ENCODE measurements around the gene DGCR6L.
"Not testable (repeated sequence)": the region's sequence is repeated elsewhere in the genome, so short reads cannot be mapped to it uniquely, and the experiment has no call there.

The DGCR6L gene

DNA sequence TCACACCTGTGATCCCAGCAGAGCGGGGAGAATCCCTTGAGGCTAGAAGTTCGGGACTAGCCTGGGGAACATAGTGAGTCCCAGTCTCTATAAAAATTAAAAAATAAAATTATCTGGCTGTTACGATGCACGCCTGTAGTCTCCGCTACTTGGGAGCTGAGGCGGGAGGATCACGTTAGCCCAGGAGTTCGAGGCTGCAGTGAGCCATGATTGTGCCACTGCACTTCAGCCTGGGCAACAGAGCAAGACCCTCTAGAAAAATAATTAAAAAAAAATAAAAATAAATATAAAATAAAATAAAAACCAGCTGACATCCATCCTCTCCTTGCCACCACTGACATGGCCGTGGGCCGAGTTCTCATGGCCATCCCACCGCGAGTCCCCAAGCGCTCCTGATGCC is 44.0 kb downstream of the DGCR6L start:
- DNase-seq (ENCODE audit: low read depth): no peak

DNA sequence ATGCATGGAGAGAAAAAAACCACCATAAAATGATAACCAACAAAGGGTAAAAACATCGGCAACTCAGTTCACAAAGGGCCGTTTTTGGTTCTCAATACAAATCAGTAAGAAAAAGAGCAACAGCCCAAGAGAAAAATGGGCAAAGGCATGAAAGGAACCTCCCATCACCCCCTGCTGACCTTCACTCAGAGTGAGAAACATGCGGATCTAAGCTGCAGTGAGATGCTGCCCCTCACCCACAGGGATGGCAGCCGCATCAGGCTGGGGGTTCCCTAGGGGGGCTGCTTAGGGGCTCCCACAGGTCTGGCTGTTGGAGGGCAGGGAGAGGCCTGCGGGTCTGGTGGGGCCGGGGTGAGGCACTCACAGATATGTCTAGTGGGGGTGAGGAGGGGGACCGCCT is 44.5 kb downstream of the DGCR6L start:
- DNase-seq (ENCODE audit: low read depth): not testable (repeated sequence)

DNA sequence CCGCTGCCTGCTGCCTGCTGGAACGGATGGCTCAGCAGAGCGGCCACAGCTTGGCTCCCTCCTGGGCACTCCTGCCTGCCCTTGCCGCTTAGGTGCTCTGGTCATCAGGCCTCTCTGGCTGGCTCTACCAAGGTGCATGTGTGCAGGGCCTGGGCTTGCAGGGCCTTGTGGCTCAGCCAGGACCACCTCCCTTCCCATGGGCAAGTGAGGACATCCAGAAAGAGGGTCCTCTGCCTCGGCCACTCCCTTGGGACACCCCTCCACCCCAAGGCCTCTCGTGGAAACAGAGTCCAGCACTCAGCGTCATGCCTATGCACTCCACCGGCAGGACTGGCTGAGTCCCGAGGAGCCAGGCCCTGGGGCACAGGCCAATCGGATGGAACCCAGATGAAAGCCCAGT is 45.5 kb downstream of the DGCR6L start:
- not testable (repeated sequence) for DNase-seq (ENCODE audit: low read depth)

DNA sequence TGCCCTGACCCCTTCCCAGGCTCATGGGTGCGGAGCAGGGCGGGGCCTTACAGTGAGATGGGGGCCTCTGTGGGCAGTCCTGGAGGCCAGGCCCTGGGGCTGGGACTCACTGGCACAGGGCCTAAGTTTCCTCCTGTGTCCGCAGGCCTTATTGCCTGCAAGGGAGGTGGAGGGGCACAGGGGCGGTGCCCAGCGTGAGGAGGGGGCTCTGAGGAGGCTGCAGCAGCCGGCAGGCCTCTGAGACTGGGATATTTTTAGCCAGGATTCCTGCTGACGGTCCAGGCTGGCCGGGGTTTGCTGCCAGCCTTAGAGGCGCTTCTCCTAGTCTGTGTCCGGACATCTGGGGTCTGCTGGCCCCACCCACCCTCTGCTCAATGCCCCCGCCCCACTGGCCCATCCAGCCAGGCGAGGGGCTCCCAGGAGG is 46.1 kb downstream of the DGCR6L start:
- no peak for DNase-seq (ENCODE audit: low read depth)

DNA sequence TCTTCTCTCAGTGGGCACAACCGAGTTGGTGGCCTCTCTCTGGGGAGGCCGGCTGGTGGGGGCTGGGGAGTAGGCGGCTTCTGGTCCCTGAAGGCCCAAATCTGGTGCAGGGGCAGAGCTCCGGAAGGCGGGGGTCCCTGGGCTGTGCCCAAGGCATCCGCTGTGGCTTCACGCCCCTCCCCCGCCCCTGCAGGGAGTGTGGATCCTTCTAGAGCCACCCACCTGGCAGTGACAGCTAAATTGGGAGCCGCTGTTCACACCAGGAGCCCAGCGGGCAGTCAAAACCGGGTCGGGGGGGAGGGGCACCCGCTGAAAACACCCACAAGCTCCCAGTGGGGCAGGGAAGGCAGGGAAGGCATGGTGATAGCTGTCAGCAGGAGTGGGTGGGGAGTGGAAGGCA is 47.2 kb downstream of the DGCR6L start:
- no peak for DNase-seq (ENCODE audit: low read depth)

DNA sequence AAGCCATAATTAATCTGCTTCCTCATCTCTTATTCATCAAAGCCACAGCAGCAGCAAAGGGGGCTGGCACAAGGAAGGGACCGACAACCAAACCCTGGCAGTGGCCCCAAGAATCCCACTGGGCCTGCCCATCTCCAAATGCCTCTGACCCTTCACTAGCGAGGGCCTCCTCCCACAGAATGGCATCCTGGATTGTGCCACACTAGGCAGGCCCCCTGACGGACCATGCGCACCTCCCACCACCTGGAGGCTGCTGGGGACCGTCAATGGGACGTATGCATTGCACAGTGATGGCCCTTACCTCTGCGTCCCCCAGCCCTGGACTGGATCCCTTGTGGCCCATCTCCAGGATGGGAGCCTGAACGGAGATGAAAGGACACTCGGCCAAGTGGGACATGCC is 47.7 kb downstream of the DGCR6L start:
- DNase-seq (ENCODE audit: low read depth): no peak

DNA sequence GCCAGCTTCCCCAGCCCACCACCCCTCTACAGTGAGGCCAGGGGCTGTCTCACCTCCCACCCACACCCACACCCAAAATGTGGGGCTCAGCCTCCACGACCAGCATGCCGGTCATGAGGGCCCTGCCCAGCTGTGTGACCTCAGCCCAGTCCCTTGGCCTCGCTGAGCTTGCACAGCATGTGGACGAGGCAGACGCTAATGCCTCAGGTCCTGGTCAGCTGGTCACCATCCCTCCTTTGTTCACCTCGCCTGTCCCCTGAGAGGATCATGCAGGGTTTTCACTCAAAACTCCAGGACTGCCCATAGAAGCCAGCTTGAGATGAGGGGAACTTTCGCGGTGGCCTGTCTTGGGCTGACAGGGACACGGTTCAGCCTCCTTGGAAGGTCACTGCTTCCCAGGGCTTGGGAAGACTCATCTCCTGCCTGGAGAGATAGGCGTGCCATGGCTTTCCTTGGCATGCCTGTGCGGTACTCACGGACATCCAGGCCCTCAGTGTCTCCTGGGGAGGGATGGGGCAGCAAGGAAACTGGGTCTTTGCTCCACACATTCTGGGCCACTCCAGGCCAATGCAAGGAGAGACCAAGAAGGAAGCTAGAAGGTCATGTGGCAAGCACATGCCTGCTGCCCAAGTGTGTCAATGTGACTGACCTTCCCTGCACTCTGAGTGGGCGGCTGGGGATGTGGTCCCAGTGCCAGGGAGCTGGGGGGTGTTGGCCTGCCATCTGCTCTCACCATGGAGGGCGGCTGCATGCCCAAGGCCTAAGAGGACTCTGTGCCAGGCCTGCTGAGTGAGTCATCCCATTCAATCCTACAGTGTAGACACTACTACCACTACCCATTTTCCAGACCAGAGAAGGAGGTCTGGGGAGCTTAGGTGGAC is 48.5 kb downstream of the DGCR6L start:
- DNase-seq (ENCODE audit: low read depth): no peak

DNA sequence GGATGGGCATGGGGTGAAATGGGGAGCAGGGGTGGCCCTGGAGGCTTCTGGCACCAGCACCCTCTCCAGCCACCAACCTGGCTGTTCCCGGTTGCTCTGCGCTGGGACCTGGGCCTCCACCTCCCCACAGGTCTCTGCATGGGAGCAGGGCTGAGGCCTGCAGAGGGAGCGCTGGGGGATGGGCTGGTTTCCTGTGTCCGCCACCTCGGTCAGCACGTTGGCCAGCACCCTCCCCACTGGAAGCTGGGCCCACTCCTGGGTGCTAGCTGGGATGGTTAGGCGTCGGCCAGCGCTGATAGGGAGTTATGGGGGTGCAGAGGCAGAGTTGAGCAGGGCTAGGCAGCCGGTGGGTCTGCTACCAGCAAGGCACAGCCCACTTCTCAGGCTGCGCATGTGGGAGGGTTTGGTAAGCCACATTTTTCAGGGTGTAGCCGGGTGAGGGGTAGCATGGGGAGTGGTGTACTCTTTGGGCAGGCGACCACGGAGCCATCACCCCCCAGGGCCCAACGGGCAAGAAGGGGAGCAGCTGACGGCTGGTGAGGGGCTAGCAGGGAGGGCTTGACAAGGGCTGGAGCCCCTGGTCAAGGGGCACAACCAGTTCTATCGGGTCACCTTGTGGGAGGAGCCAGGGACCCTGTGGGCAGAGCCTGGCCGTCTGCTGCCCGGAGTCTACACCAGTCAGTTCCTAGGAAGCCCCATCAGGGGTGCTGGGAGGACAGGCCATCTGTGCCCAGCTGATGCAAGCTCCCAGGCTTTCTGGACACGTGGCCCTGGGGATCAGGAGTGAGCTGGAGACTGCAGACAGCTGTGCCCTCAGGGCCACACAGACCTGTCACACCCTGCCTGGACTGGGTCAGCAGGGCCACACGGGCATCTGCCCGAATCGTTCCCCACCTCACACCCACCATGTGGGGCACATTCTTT is 49.4 kb downstream of the DGCR6L start:
- not testable (repeated sequence) for DNase-seq (ENCODE audit: low read depth)

DNA sequence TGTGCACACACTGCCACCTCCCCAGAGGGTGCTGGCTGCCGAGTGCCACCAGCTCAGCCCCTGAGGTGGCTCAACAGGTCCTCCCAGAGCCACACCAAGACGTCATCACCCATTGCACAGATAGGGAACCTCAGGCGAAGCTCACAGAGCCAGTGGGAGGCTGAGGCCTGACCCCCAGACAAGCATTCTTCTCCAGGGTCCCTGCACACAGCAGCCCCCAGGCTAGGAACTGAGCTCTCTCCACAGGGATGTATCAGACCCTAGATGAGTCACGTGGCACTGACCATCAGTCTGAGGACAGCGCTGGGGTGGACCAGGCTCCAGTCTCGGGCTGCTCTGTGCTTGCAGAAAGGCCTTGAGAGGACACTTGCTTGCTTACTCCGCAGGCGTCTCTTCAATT is 50.2 kb downstream of the DGCR6L start:
- not testable (repeated sequence) for DNase-seq (ENCODE audit: low read depth)

DNA sequence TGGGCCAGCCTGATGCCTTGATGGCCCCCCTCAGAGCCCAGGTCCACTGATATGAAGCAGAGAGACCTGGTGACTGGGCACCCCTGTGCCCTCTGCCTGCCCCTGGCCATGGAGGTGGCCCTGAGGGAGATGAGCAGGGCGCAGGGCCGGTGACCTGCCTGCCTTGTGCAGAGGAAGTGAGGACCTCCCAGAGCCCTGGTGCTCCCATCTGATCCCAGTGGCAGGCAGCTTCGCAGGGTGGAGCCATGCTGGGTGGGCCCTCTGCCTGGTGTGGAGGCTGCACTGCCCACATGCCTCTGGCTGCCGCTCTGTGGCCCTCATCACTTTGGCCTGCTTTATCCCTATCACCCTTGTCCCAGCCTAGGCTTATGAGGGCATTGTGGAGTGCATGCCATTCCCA is 50.7 kb downstream of the DGCR6L start:
- not testable (repeated sequence) for DNase-seq (ENCODE audit: low read depth)

DNA sequence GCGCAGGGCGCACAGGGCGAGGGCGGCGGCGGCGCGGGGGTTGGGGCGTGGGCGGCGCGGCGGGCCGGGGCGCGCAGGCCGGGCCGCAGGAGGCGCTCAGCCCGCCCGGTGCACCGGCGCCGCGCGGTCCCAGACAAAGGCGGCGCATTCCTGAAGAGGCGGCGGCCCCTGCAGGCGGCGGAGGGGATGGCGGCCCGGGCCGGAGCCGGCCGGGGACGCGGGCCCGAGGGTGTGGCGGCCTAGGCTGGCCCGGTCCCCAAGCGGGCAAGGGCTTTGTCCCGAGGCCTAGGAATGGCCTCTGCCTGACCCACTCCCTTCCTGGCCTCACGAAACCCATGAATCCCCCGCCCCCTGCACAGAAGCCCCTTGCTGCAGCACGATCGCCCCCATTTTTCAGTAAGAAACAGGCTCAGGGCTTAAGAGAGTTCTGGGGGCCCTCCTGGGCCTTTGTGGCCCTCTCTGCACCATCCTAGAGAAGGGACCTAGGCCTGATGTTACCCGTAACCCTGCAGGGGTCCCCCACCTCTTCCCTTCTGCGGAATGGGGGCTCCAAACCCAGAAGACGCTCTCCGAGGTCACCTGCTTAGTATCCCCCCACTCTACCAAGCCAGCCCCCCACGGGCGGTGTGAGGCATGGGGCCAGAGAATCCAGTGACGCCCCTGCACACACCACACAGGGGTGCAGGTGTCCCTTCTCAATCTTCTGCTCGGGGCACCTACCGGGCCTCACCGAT is 51.4 kb downstream of the DGCR6L start, which contains the start of gene RTN4R:
RTN4R (minus strand) TSS at position 40 of the 734 bp plus-strand sequence. CDS start 226 bp downstream, outside the sequence.
- peak; percentile 27 for DNase-seq (ENCODE audit: low read depth)

DNA sequence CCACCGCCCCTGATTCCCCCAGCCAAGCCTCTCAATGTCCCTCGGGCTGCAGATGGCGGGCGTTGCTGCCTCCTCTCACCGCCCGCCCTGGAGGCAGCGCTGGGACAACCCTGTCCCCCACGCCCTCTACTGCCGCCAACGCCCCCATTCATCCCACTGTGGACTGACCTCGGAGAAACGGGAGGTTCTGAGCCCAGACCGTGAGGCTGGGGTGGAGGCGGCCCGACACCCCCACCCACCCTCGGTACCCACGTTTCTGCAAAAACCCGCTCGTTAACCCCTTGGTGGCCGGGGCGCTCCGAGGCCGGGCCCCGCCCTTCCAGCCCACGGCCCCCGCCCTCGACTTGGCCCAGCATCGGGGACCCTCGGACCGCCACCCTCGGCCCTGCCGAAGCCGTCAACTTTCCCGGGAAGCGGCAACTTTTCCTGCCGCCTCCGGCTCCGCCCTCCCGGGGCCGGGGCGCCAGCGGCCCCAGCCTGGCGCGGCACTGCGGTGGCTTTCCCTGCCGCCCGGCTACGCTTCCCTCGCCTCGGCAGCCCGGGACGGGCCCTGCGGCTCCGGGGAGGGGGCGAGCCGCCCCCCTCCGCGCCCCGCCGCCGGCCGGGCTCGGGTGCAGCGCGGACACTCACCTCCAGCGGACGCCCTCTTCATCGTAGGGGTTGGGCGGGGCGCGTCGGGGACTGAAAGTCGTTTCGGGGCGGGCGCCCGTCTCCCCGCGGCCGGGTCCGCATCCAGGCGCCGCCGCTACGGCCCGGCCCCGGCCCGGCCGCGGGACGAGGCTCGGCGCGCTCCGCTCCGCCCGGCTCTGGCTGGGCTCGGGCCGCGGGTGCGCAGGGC is 52.2 kb downstream of the DGCR6L start:
- DNase-seq (ENCODE audit: low read depth): no peak

DNA sequence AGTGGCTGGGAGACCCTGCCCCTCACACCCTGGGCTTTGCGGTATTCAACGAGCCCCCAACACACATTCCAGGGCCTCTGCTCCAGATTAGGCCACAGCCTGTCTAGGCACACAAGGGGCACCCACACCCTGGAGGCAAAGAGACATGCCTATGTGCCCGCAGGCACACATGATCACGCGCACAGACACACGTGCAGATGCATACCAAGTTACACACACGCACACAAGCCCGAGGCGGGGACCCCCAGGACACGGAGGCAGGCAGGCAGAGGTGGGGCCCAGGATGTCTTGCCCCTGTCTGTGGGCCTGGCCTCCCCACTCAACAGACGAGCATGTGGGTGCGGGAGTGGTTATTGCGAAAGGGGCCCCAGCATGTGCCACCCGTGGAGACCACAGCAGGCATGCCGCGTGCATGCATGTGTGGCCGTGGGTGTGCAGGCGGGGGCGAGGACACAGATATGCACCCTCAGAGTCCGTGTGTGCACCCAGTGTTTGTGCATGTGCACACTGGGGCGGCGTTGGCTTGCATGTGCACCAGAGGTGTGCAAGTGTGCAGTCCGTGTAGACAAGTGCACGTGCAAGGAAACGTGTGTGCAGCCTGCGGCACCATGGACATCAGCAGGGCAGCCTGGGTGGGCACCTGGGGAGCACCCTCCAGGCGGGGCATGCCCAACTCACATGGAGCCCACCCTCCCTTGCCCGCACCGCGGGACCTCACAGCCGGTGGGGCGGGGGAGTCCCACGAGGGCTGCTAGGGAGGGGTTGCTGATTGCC is 53.0 kb downstream of the DGCR6L start:
- not testable (repeated sequence) for DNase-seq (ENCODE audit: low read depth)

DNA sequence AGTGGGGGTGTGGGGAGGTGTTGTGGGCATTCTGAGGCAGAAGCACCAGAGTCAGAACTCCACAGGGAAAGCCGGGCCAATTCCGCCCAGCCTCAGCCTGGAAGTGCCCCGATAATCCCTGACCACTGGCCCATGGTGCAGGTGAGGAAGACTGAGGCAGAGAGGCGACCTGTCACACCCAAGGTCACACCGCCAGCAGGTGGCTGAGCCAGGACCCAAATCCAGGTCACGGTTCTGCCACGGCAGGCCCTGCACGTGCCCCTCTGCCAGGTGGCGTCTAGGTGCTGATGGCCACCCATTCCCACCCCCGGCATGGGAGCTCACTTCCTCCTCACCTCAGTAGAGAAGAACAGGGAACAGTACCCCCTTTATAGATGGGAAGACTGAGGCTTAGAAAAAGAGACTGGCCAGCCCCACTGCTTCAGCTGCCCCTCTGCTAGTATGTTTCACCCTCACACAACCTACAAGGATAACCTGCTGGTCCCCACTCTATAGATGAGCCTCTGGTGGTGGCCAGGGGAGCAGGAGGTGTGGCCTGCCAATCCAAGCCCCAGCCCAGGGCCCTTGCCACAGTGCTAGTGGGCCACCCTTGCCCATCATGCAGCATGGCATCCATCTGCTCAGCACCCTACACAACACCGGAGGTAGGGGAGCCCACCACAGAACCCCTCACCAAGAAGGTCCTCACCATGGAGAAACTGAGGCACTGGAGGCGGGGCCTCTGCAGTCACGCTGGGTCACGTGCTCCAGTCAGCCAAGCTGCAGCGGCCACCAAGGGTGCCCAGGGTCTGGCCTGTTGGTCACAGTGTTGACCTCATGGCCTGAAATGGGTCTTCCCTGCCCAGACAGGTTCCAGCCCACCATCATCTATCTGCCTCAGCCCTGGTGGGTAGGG is 53.8 kb downstream of the DGCR6L start:
- DNase-seq (ENCODE audit: low read depth): not testable (repeated sequence)

DNA sequence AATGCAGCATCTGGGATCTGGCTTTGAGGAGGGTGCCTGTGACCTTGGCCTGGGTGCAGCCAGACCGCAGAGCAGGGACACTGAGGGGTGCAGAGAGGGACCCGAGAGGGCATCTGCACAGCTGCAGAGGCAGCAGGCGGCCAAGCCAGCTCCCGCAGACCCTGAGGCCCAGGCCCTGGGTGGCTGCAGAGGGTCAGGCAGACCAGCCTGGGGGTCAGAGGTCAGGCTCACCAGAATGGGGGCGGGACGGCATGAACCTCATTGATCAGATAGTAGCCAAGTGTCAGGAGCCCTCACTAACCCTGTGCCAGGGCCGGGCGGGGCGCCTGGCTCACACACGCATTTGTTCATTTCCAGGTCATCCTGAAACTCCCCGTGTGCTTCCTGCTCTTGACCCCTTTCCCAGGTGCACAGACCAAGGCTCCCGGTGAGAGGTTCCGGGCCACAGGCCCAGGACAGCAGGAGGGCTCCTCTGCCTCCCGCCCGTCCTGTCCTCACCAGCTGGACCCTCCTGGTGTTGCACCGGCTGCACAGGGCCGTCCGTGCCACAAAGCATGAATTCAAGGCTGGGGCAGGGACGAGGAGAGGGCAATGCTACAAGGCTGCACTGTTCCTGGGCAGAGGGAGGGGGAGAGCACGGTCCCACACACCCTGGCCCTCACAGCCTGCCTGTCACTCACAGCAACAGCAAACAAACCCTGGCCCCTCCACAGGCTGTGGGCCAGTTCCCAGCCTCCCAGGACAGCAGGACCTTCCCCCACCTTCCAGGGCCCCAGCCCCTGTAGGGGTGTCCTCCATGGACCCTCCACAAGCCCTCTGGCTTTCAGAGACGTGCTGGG is 55.0 kb downstream of the DGCR6L start:
- no peak for DNase-seq (ENCODE audit: low read depth)
